ENCODE results near the gene CENPI.
"Not testable (repeated sequence)": the region's sequence is repeated elsewhere in the genome, so short reads cannot be mapped to it uniquely, and the experiment has no call there.

Gene CENPI, protein sequence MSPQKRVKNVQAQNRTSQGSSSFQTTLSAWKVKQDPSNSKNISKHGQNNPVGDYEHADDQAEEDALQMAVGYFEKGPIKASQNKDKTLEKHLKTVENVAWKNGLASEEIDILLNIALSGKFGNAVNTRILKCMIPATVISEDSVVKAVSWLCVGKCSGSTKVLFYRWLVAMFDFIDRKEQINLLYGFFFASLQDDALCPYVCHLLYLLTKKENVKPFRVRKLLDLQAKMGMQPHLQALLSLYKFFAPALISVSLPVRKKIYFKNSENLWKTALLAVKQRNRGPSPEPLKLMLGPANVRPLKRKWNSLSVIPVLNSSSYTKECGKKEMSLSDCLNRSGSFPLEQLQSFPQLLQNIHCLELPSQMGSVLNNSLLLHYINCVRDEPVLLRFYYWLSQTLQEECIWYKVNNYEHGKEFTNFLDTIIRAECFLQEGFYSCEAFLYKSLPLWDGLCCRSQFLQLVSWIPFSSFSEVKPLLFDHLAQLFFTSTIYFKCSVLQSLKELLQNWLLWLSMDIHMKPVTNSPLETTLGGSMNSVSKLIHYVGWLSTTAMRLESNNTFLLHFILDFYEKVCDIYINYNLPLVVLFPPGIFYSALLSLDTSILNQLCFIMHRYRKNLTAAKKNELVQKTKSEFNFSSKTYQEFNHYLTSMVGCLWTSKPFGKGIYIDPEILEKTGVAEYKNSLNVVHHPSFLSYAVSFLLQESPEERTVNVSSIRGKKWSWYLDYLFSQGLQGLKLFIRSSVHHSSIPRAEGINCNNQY

GRCh38 chrX:101097546-101098453 lies at the start of gene CENPI:
TSS of gene CENPI (plus strand) at chrX:101098204. CDS start at chrX:101101071, 2,867 bp downstream.
- DNase-seq (ENCODE audit: low read depth), result peak; percentile 72

- DNase-seq (ENCODE audit: low read depth), result no peak
Observed at GRCh38 chrX:101051153-101051548, 46.9 kb upstream of the CENPI start.

DNA sequence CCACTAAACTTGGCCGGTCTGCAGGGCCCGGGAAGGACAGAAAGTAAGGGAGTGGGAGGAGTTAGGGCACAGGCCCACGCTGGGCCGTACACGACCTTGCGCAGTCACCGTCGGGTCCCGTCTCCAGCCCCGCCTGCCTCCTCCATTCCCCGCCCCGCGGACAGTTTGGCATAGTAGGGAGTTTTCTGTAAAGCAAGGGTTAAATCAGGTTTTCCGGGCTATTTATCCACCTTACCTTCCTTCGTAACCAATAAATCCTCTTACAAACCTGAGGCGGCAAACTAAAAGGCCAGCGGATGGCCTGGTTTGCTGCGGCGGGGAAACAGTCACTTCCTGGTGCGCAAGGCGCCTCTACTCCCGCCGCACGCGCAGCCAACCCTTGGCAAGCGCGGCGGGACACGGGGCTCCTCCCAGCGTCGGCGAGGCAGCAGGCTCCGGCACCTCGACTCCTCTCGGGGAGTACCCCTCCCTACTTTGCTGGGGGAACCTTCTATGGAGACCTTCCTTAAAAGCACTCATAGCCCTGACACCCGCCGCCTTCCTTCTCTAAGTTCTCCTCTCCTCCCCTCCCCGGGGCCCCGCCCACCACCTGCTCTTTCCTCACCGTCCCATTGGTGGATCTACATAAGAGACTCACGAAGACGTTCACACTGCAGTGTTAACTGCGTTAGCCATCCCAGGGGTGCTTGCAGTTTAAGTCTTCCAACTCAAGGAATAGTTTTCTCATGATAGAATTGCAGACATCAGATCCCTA lies 46.3 kb upstream of the CENPI start, which contains the start of gene TRMT2B:
TSS of gene TRMT2B (minus strand) at position 563 of the 754 bp plus-strand sequence. CDS start 9,822 bp downstream, outside the sequence.
- DNase-seq (ENCODE audit: low read depth), result peak; percentile 68

DNA sequence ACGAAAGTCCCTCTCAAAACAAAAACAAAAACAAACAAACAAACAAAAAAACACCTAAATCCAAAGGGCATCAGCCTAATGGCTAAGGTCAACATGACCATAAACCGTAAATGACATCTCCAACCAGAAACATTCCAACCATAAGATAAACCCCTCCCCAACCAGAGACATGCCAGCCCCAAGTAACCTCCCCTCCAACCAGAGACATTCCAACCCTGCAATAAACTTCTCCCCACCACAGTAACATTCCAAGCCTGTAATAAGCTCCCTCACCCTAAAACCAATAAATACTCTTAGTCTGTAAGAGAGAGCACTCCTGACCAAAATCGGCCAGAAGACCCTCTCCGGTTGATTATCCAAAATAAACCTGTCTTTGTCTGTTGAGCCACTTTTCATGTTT lies 41.5 kb upstream of the CENPI start:
- not testable (repeated sequence) for DNase-seq (ENCODE audit: low read depth)

DNA sequence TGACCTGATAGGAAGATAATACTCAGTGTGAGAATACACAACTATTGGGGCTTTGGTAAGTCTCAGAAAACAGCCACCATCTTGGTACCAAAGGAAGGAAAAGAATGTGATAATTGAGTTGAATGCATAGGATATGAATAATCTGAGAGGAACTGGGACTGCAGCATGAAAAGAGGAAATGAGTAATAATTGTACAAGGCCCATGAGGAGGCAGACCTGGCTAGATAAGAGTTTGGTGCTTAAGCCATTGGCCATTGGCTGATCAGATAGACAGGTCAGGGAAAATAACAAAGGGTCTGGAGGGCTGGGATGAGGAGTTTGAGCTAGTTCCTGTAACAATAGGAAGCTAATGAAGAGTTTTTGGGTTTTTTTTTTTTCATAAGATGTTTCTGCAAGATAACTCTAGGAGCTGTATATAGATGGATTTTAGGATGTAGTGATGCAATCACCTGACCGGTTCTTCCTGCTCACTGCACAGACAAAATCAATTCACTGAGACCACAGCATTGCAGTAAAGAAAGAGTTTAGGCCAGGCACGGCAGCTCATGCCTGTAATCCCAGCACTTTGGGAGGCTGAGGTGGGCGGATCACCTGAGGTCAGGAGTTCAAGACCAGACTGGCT lies 40.8 kb upstream of the CENPI start:
- DNase-seq (ENCODE audit: low read depth), result no peak

DNA sequence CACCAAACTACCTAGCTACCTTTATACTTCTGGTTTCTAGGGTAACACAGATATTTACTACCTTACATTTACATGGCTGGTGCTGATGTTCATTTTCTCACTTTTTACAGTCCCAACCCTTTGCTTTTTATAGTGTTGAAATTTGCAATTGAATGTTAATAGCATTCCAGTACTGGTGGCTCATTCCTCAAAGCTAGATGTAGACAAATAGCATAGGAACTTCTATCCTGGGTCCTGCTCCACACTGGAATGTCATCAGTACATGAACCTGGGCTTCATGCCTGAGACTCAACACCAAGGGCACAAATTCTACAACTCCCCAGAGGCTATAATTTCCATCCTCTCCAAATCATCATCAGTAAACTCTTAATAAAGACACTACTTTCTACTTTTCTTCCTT lies 35.8 kb upstream of the CENPI start:
- no peak for DNase-seq (ENCODE audit: low read depth)

- no peak for DNase-seq (ENCODE audit: low read depth)
Observed at GRCh38 chrX:101071582-101071981, 26.4 kb upstream of the CENPI start.

DNA sequence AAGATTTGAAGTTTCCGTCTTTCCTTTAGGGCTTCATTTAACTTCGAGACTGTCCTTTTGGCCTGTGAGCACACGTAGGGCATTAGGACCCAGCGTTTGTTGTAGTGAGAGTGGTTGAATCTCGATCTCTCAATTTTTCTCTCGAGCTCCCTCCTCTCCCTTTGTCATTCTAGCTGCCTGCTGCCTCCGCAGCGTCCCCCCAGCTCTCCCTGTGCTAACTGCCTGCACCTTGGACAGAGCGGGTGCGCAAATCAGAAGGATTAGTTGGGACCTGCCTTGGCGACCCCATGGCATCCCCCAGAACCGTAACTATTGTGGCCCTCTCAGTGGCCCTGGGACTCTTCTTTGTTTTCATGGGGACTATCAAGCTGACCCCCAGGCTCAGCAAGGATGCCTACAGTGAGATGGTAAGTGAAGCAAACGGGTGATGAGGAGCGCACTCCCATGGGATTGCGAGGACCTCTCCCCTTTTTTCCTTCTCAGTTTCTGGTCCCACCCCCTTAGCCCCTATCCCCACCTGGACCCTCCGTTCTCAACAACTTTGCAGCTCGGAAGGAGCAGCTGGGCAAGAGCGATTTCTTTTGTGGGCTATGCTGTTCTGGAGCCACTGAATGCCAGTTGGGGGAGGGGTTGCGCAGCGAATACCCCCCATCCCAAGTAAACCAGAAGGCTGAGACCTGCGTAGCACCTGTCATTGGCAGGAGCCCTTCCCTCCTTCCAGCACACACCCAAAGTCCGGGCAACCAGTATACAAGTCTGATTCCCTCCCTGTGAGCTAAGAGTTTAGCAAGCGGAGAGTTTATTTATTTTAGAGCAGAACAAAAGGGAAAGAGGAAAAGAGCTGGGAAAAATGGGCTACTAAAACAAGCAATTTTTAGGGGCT lies 19.0 kb upstream of the CENPI start, which contains the start of gene TMEM35A:
TSS of gene TMEM35A (plus strand) at position 164 of the 883 bp plus-strand sequence. CDS start at position 288, 124 bp downstream.
- no peak for DNase-seq (ENCODE audit: low read depth)

DNA sequence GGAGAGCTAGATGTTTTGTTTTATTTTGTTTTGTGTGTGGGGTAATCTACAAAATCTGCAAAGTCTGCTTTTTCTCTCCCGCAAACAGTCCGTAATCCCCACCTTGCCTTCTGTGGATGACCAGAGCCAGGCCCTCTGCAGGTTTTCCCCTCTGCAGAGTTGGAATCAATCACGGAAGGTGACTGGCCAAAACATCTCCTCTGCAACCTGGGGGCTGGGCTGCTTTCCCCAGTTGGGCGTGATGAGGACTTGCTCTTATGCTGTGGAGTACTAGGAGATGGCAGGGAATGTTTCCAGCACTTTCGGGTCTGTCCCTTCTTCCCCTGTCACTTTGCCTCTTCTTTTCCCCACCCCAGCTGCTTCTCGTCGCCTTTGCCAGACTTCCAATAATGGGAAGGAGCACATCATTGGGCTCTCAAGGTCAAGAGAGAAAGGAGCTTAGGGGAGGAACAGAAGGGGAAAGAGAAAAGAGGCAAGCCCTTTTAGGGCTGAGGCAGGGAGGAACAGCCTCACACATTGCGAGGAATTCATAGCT lies 18.2 kb upstream of the CENPI start:
- no peak for DNase-seq (ENCODE audit: low read depth)

DNA sequence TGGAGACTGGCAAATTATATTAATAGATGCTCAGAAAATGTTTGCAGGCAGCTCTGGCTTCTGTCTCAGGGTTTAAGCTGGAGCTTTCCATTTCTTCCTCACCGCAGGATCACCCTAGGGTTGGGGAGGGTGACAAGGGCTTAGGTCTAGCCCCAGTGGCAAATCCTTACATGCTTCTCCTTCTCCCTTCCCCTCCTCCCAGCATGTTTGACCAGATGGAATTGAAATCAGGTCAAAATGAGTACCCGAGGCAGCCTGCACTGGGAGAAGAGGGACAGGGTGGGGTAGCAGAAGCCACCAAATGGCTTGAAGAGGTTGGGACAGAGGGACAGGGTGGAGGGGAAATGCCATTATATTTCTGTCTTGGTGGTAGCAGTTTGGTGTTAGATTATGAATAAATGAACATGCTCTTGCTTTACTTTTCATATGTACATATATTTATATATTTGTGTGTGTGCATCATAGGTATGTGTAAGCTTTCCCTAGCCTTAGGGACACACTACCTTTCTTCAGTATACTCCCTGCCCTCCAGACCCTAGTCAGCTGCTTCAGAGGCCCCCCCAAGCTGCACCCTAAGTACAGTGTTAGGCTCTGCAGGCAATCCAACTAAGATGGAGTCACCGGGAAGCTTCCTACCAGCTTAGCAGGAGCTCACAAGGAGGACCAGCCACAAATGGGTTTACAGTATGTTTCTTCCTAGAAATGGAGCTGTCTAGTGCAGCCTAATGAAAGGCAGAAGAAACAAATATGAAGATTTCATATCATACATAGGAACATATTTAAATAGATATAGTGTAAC lies 17.5 kb upstream of the CENPI start:
- no peak for DNase-seq (ENCODE audit: low read depth)

DNA sequence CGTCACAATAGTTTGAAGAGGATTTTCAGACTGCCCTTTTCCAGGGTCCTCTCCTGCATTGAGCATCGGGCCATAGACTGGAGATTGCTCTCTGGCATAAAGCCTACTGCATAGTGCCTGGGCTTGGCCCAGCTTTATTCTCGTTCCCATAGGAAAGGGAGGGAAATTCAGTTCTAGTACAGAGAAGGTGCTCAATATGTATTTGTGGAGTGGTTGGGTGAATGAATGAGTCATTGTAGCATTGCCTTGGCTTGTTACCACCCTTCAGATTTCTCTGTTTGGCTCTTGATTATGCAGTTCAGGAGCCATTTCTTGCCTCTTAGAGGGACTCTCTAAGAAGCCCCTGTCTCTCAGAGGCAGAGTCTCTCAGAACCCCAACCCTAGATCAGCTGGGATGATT lies 16.8 kb upstream of the CENPI start:
- DNase-seq (ENCODE audit: low read depth), result no peak

DNA sequence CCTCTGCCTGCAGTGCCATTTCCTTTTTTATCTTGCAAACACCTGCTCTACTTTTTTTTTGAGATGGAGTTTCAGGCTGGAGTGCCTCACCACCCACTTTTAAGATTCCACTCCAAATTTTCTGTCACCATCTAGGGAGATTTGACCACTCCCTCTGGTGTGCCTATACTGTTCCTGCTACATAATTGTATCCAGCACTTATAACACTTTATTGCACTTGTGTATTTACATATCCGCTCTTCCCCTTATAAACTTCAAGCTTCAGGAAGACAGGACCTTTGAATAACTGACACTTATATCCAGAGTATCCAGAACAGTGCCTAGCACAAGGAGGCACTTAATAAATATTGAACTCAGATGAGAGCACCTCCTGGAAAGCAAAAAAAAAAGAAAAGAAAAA lies 6.2 kb upstream of the CENPI start:
- DNase-seq (ENCODE audit: low read depth), result no peak

GRCh38 chrX:101108284-101108683 lies 10.3 kb downstream of the CENPI start:
- DNase-seq (ENCODE audit: low read depth), result no peak

- DNase-seq (ENCODE audit: low read depth), result no peak
Observed at GRCh38 chrX:101117701-101118100, 19.7 kb downstream of the CENPI start.

- DNase-seq (ENCODE audit: low read depth), result no peak
Observed at GRCh38 chrX:101136235-101136634, 38.2 kb downstream of the CENPI start.

Data from CMK (cell line).